Panc1 (cell line): ENCODE data around the gene TFB1M. TPM values are rescaled to one million over a fixed set of nuclear protein-coding genes. Genes with fewer than 3 reads are reported as not detected.

Experiments used
- ATAC-seq: fragments of 200-7000 bp; cut with Tn5 transposase; 2 replicates; pipeline ENCODE4 v1.9.1; 2020; ENCODE audit warnings: mild to moderate bottlenecking, moderate library complexity
- BruUV-seq: library from RNA; stranded (reverse); fragments of 400-500 nt; replicated peaks from 2 replicates; lab custom pipeline; 2021; lab: Mats Ljungman, UMichigan
- CTCF ChIA-PET: fragments of 300-600 bp; sonication (Branson Sonifier 250); formaldehyde crosslinking; loops from one replicate; lab custom pipeline; 2022; ENCODE audit warnings: antibody characterized with exemption; lab: Charles Lee
- POLR2A ChIA-PET: fragments of 300-600 bp; sonication (Branson Sonifier 250); formaldehyde crosslinking; loops from one replicate; lab custom pipeline; 2022; ENCODE audit warnings: antibody characterized with exemption; lab: Charles Lee
- DNase-seq: peaks from one replicate; pipeline ENCODE4 v3.0.0-alpha.2; 2010; ENCODE audit warnings: low read depth, low spot score
- H3K27ac ChIP-seq: 2 replicates; pipeline ENCODE4 v1.5.1; 2011; ENCODE audit warnings: mild to moderate bottlenecking, low read length, inconsistent platforms
- H3K27me3 ChIP-seq: fragments of 200-500 bp; sonication (Bioruptor generic); 2 replicates; pipeline ENCODE4 v1.6.0; 2014; ENCODE audit warnings: low read length, inconsistent platforms; ENCODE audit not compliant: control insufficient read depth, insufficient read depth
- H3K36me3 ChIP-seq: fragments of 200-500 bp; sonication (Bioruptor generic); 2 replicates; pipeline ENCODE4 v1.5.1; 2014; ENCODE audit warnings: inconsistent platforms, mild to moderate bottlenecking, low read length, moderate library complexity; ENCODE audit not compliant: control insufficient read depth, insufficient read depth
- H3K4me1 ChIP-seq: 2 replicates; pipeline ENCODE4 v1.5.1; 2011; ENCODE audit warnings: inconsistent platforms, mild to moderate bottlenecking, low read length, moderate library complexity; ENCODE audit not compliant: control insufficient read depth, insufficient read depth
- H3K4me3 ChIP-seq, 2 experiments: 2 replicates each; pipeline ENCODE4 v1.5.1; 2011 to 2012; ENCODE audit warnings: low read depth in 2 of 2, low read length in 2 of 2, mild to moderate bottlenecking in 2 of 2, inconsistent platforms in 1 of 2, moderate library complexity in 1 of 2
- H3K9me3 ChIP-seq: fragments of 200-500 bp; sonication (Bioruptor generic); 2 replicates; pipeline ENCODE4 v1.5.1; 2014; ENCODE audit warnings: low read depth, mild to moderate bottlenecking, inconsistent platforms, low read length, moderate library complexity; ENCODE audit not compliant: control insufficient read depth, insufficient read depth
- POLR2AphosphoS5 ChIP-seq: IDR thresholded peaks from 2 replicates; pipeline ENCODE4 v1.6.1; 2012; ENCODE audit warnings: mild to moderate bottlenecking, low read depth, low read length, moderate library complexity
- REST ChIP-seq, 2 experiments: IDR thresholded peaks; 2 replicates each; pipeline ENCODE4 v1.6.1; 2011 to 2012; ENCODE audit warnings: low read depth in 2 of 2, control low read depth in 1 of 2, low read length in 1 of 2, mild to moderate bottlenecking in 1 of 2, moderate library complexity in 1 of 2; ENCODE audit not compliant: insufficient read depth in 1 of 2
- SIN3A ChIP-seq: IDR thresholded peaks from 2 replicates; pipeline ENCODE4 v1.6.1; 2012; ENCODE audit warnings: low read depth, mild to moderate bottlenecking, low read length, moderate library complexity, borderline replicate concordance; ENCODE audit not compliant: insufficient read depth
- TCF7L2 ChIP-seq: IDR thresholded peaks from 2 replicates; pipeline ENCODE4 v1.6.1; 2011; ENCODE audit warnings: mild to moderate bottlenecking, low read depth, low read length, inconsistent platforms
- in situ Hi-C: cut with HindIII; loops from 2 replicates; pipeline ENCODE4 v1.10.0; 2016; ENCODE audit warnings: low sequenced_read_pairs, low pct_unique_long_range_greater_than_20kb
- intact Hi-C: fragments of 100-400 bp; cut with micrococcal nuclease; formaldehyde crosslinking; loops from one replicate; pipeline ENCODE4 v1.10.0; 2022; ENCODE audit not compliant: unreplicated experiment
- total RNA-seq: library from RNA; stranded (reverse); gene quantifications from one replicate; pipeline ENCODE4 v1.2.1, GENCODE V29; 2021; ENCODE audit not compliant: unreplicated experiment
- TF ChIP-seq, protein P1 (sequence below): fragments of 450-650 bp; IDR thresholded peaks from 2 replicates; pipeline ENCODE4 v1.5.1; 2017; ENCODE audit warnings: mild to moderate bottlenecking

The TFB1M gene
- total RNA-seq, 1 experiment from 2014 or later: 32.0 TPM

DNA sequence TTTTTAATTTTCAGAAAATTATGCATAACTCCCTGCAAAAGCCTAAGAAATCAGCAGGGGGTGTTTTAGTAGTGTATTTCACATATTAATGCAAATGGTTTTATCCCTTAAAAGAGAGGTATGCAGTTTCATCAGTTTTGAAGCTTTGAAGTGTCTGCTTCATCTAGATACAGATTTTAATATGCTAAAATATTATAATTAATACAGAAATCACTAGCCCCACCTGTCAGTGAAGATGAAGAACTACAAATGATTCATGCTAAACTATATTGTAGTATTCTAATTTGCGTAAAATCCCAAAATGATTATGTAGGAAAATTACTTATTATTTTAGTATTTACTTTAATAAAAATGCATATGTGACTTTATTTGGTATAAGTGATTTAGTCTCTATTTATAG is 2.9 kb upstream of the TFB1M start:
- POLR2A ChIA-PET: no interaction called here
- no peaks in the 10 kb centered on the region; the same call in 1 of the 2 replicates for H3K36me3 ChIP-seq
- no peaks in the 10 kb centered on the region for H3K27me3 ChIP-seq
- H3K4me1 ChIP-seq: peaks cover 4% of the 10 kb centered on the region; the same call in 1 of the 2 replicates
- H3K9me3 ChIP-seq: no peaks in the 10 kb centered on the region
- intact Hi-C loops: loop anchor here (10.0 kb wide), 1 partner anchor 132 kb away; no protein-coding TSS in a partner anchor
- no TSS peak for BruUV-seq
- no peak for DNase-seq
- in situ Hi-C loops: no loop called here
- H3K27ac ChIP-seq: no peak overlapping the region
- CTCF ChIA-PET: no interaction called here
- TF ChIP-seq, protein P1, sequence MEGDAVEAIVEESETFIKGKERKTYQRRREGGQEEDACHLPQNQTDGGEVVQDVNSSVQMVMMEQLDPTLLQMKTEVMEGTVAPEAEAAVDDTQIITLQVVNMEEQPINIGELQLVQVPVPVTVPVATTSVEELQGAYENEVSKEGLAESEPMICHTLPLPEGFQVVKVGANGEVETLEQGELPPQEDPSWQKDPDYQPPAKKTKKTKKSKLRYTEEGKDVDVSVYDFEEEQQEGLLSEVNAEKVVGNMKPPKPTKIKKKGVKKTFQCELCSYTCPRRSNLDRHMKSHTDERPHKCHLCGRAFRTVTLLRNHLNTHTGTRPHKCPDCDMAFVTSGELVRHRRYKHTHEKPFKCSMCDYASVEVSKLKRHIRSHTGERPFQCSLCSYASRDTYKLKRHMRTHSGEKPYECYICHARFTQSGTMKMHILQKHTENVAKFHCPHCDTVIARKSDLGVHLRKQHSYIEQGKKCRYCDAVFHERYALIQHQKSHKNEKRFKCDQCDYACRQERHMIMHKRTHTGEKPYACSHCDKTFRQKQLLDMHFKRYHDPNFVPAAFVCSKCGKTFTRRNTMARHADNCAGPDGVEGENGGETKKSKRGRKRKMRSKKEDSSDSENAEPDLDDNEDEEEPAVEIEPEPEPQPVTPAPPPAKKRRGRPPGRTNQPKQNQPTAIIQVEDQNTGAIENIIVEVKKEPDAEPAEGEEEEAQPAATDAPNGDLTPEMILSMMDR: peak; percentile 36; the same call in 1 of the 2 replicates
- TF ChIP-seq REST (IDR thresholded peaks at IDR 0.05; ENCODE audit: insufficient read depth in 1 of 2, low read depth in 2 of 2, low read length in 1 of 2) (no peak), SIN3A (no peak), POLR2AphosphoS5 (no peak), TCF7L2 (no peak)
- no peak for ATAC-seq
- no peak overlapping the region for H3K4me3 ChIP-seq

DNA sequence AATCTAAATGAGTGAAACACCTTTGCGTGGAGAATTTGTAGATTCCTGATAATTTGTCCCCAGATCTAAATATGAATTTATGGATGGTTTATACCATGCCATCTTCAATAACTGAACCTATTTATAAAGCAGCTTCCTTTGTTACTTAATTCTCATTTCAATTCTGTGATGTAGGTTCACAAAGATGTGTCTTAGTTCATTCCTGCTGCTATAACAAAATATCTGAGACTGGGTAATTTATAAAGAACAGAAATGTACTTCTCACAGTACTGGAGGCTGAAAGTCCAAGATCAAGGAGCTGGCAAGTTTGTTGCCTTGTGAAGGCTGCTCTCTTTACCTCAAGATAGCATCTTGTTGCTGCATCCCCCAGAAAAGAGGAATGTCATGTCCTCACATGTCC is 2.1 kb upstream of the TFB1M start:
- CTCF ChIA-PET: no interaction called here
- Histone ChIP-seq H3K27ac (peak overlapping the region; percentile 98; the same call in 1 of the 2 replicates), H3K36me3 (no peaks in the 10 kb centered on the region; the same call in none of the 2 replicates), H3K4me1 (peaks cover 4% of the 10 kb centered on the region; the same call in 1 of the 2 replicates), H3K27me3 (no peaks in the 10 kb centered on the region), H3K9me3 (no peaks in the 10 kb centered on the region), H3K4me3 (no peak overlapping the region)
- POLR2A ChIA-PET: interaction anchor here (0.7 kb wide), 1 partner anchor 389 kb away, joined by 3 read pairs; no protein-coding TSS in a partner anchor
- TF ChIP-seq REST (IDR thresholded peaks at IDR 0.05; ENCODE audit: insufficient read depth in 1 of 2, low read depth in 2 of 2, low read length in 1 of 2) (no peak), SIN3A (no peak)
- ATAC-seq (no peak), DNase-seq (no peak)
- in situ Hi-C loops: no loop called here
- no TSS peak for BruUV-seq
- intact Hi-C loops: loop anchor here (10.0 kb wide), 1 partner anchor 132 kb away; no protein-coding TSS in a partner anchor
